OCI-M2 (cell line): ENCODE data around the gene DUSP2.
"Not testable (repeated sequence)": the region's sequence is repeated elsewhere in the genome, so short reads cannot be mapped to it uniquely, and the experiment has no call there.

Experiments
- DNase-seq: peaks from one replicate; lab custom pipeline; 2025; ENCODE audit not compliant: unreplicated experiment; lab: John Stamatoyannopoulos, UW

The DUSP2 gene

GRCh38 chr2:96163415-96163767 is 18.2 kb upstream of the DUSP2 start:
- DNase-seq: no peak

GRCh38 chr2:96161898-96162297 is 16.7 kb upstream of the DUSP2 start:
- no peak for DNase-seq

GRCh38 chr2:96160366-96160765 is 15.1 kb upstream of the DUSP2 start:
- not testable (repeated sequence) for DNase-seq

GRCh38 chr2:96159084-96159830 is 14.0 kb upstream of the DUSP2 start:
- DNase-seq: no peak

- DNase-seq: no peak
Measured at GRCh38 chr2:96158554-96158940, 13.3 kb upstream of the DUSP2 start.

GRCh38 chr2:96157649-96158553 is 12.7 kb upstream of the DUSP2 start:
- DNase-seq: no peak

- DNase-seq: no peak
Measured at GRCh38 chr2:96156926-96157648, 11.8 kb upstream of the DUSP2 start.

GRCh38 chr2:96156011-96156820 is 11.0 kb upstream of the DUSP2 start:
- DNase-seq: no peak

GRCh38 chr2:96154506-96155380 is 9.5 kb upstream of the DUSP2 start:
- DNase-seq: no peak

- no peak for DNase-seq
Measured at GRCh38 chr2:96153991-96154431, 8.8 kb upstream of the DUSP2 start.

GRCh38 chr2:96153291-96153713 is 8.1 kb upstream of the DUSP2 start:
- DNase-seq: no peak

- no peak for DNase-seq
Measured at GRCh38 chr2:96152304-96153161, 7.3 kb upstream of the DUSP2 start.

- DNase-seq: no peak
Measured at GRCh38 chr2:96151595-96152303, 6.5 kb upstream of the DUSP2 start.

- no peak for DNase-seq
Measured at GRCh38 chr2:96150791-96151594, 5.8 kb upstream of the DUSP2 start.

GRCh38 chr2:96150007-96150640 is 4.9 kb upstream of the DUSP2 start:
- DNase-seq: no peak

GRCh38 chr2:96148410-96149217 is 3.4 kb upstream of the DUSP2 start:
- DNase-seq: no peak
